Osteoblast (primary cell): ENCODE measurements around the gene SCTR. TPM values are rescaled to one million over a fixed set of nuclear protein-coding genes. Genes with fewer than 3 reads are reported as not detected.

Experiments used
- DNase-seq: peaks from one replicate; pipeline ENCODE4 v3.0.0; 2011; ENCODE audit warnings: low spot score, mixed read lengths; ENCODE audit not compliant: insufficient read length; ENCODE audit errors: missing footprints
- H2AFZ ChIP-seq: 2 replicates; pipeline ENCODE4 v1.6.0; 2011; ENCODE audit warnings: mild to moderate bottlenecking, low read length
- H3K27ac ChIP-seq: 2 replicates; pipeline ENCODE4 v1.5.1; 2011; ENCODE audit warnings: mild to moderate bottlenecking, low read depth, low read length, moderate library complexity
- H3K27me3 ChIP-seq: 2 replicates; pipeline ENCODE4 v1.6.0; 2012; ENCODE audit warnings: mild to moderate bottlenecking, control low read depth, inconsistent platforms, low read length, moderate library complexity; ENCODE audit not compliant: insufficient read depth
- H3K36me3 ChIP-seq: 2 replicates; pipeline ENCODE4 v1.5.1; 2011; ENCODE audit warnings: mild to moderate bottlenecking, low read length, control low read depth, moderate library complexity; ENCODE audit not compliant: insufficient read depth
- H3K4me1 ChIP-seq: 2 replicates; pipeline ENCODE4 v1.5.1; 2011; ENCODE audit warnings: mild to moderate bottlenecking, low read length, control low read depth, moderate library complexity; ENCODE audit not compliant: insufficient read depth
- H3K4me2 ChIP-seq: 2 replicates; pipeline ENCODE4 v1.6.0; 2011; ENCODE audit warnings: mild to moderate bottlenecking, low read length; ENCODE audit not compliant: insufficient read depth
- H3K4me3 ChIP-seq: fragments of 200-600 bp; sonication (generic); 3 replicates; pipeline ENCODE4 v1.5.1; 2012; ENCODE audit warnings: mild to moderate bottlenecking, low read length, inconsistent platforms; ENCODE audit not compliant: insufficient read depth
- H3K79me2 ChIP-seq: 2 replicates; pipeline ENCODE4 v1.6.0; 2012; ENCODE audit warnings: mild to moderate bottlenecking, low read length, control low read depth, inconsistent platforms; ENCODE audit not compliant: insufficient read depth
- H3K9me3 ChIP-seq: 2 replicates; pipeline ENCODE4 v1.5.1; 2011; ENCODE audit warnings: low read depth, low read length, control low read depth
- H4K20me1 ChIP-seq: 2 replicates; pipeline ENCODE4 v1.6.0; 2012; ENCODE audit warnings: mild to moderate bottlenecking, low read length, control low read depth; ENCODE audit not compliant: insufficient read depth
- CTCF ChIP-seq: IDR thresholded peaks from 2 replicates; pipeline ENCODE4 v1.5.1; 2011; ENCODE audit warnings: mild to moderate bottlenecking, low read depth, low read length, moderate library complexity; ENCODE audit errors: extremely low read depth
- total RNA-seq: library from RNA; depleted of rRNA; stranded (reverse); fragments of >200 nt; gene quantifications from 2 replicates; pipeline ENCODE4 v1.2.3, GENCODE V29; 2012

Gene SCTR
- total RNA-seq, 1 donor, result not detected

- no peaks in the 10 kb centered on the region for H4K20me1 ChIP-seq
- no peak overlapping the region for H3K4me2 ChIP-seq
- TF ChIP-seq CTCF, result no peak
- no peak overlapping the region for H3K4me3 ChIP-seq
- H3K79me2 ChIP-seq, result no peaks in the 10 kb centered on the region
- no peak overlapping the region for H2AFZ ChIP-seq
- peaks cover 6% of the 10 kb centered on the region for H3K4me1 ChIP-seq
- peaks cover 5% of the 10 kb centered on the region for H3K27me3 ChIP-seq
- peak; percentile 34 for DNase-seq
- no peaks in the 10 kb centered on the region for H3K36me3 ChIP-seq
- H3K9me3 ChIP-seq, result no peaks in the 10 kb centered on the region
- H3K27ac ChIP-seq, result no peak overlapping the region
These were observed 87.1 kb downstream of the SCTR start for GRCh38 chr2:119436993-119437772.

- H3K4me1 ChIP-seq, result peaks cover 14% of the 10 kb centered on the region
- no peaks in the 10 kb centered on the region for H4K20me1 ChIP-seq
- H2AFZ ChIP-seq, result no peak overlapping the region
- no peaks in the 10 kb centered on the region for H3K36me3 ChIP-seq
- peaks cover 5% of the 10 kb centered on the region for H3K27me3 ChIP-seq
- H3K9me3 ChIP-seq, result no peaks in the 10 kb centered on the region
- no peak overlapping the region for H3K4me2 ChIP-seq
- no peak for TF ChIP-seq CTCF
- peak; percentile 73 for DNase-seq
- no peak overlapping the region for H3K4me3 ChIP-seq
- no peaks in the 10 kb centered on the region for H3K79me2 ChIP-seq
- no peak overlapping the region for H3K27ac ChIP-seq
These were observed 88.4 kb downstream of the SCTR start for GRCh38 chr2:119435953-119436297.

GRCh38 chr2:119435081-119435952 lies 89.0 kb downstream of the SCTR start:
- Histone ChIP-seq H3K79me2 (no peaks in the 10 kb centered on the region), H3K27me3 (peaks cover 5% of the 10 kb centered on the region), H3K4me1 (peaks cover 14% of the 10 kb centered on the region), H4K20me1 (no peaks in the 10 kb centered on the region), H3K4me3 (no peak overlapping the region), H3K4me2 (no peak overlapping the region), H2AFZ (no peak overlapping the region), H3K9me3 (no peaks in the 10 kb centered on the region), H3K36me3 (no peaks in the 10 kb centered on the region), H3K27ac (no peak overlapping the region)
- TF ChIP-seq CTCF, result no peak
- no peak for DNase-seq

GRCh38 chr2:119434664-119435063 lies 89.6 kb downstream of the SCTR start:
- peaks cover 5% of the 10 kb centered on the region for H3K27me3 ChIP-seq
- no peak overlapping the region for H3K4me3 ChIP-seq
- TF ChIP-seq CTCF, result no peak
- no peak overlapping the region for H2AFZ ChIP-seq
- no peaks in the 10 kb centered on the region for H3K36me3 ChIP-seq
- H3K4me2 ChIP-seq, result no peak overlapping the region
- H3K4me1 ChIP-seq, result peaks cover 14% of the 10 kb centered on the region
- no peak overlapping the region for H3K27ac ChIP-seq
- H3K9me3 ChIP-seq, result no peaks in the 10 kb centered on the region
- no peak for DNase-seq
- no peaks in the 10 kb centered on the region for H4K20me1 ChIP-seq
- H3K79me2 ChIP-seq, result no peaks in the 10 kb centered on the region
